A549 (cell line): ENCODE measurements around the gene ADRA2A. TPM values are rescaled to one million over a fixed set of nuclear protein-coding genes. Genes with fewer than 3 reads are reported as not detected.

Source experiments
- NPAS2 ChIP-seq: fragments of 250-450 bp; sonication (Bioruptor Pico); IDR thresholded peaks from 2 replicates; pipeline ENCODE4 v1.8.0; 2022; ENCODE audit warnings: mild to moderate bottlenecking, moderate library complexity, borderline replicate concordance
- polyA plus RNA-seq, 4 experiments: library from polyadenylated mRNA; depleted of rRNA in 3 of 4; stranded (reverse); fragments of >200 nt; fragmentation: RNase III in 1 of 4; extraction: RNeasy Plus Mini Kit Qiagen cat#74134 plus additional on column Dnase treatment in 1 of 4; gene quantifications; 2 replicates in 3 of 4; 3 replicates in 1 of 4; pipeline ENCODE4 v1.2.3, GENCODE V29; 2011 to 2017
- small RNA-seq, 6 experiments: library from RNA; depleted of rRNA; stranded (forward); fragments of <200 nt; gene quantifications; one replicate each; pipeline ENCODE3, GENCODE V24; 2012
- TF ChIP-seq, protein P1 (sequence below): fragments of 250-450 bp; sonication (Bioruptor Pico); IDR thresholded peaks from 2 replicates; pipeline ENCODE4 v1.5.0; 2021; ENCODE audit warnings: mild to moderate bottlenecking, moderate library complexity, borderline replicate concordance

The ADRA2A gene
- polyA plus RNA-seq, 2 of the 4 experiments (the other 2 are of a cell fraction) = not detected

DNA sequence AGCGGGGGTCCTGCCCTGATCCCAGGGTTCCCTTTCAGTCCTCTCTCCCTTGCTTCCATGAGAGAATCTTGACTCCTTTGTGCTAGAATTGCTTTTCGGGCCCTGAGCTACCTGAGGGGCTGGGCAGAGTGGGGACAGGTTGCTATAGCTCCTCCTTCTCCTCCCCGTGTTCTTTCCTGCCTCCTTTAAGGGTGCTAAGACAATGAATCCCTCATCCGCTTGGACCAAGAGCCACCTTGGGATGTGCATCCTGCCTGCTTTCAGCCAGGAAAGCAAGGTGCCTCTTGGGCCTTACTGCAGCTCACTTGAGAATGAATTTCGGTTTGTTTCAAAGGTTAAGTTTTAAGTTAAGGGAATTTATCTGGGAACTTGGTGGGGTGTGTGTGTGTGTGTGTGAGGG, 53.6 kb downstream of the ADRA2A start (continued):
- TF ChIP-seq, protein P1, sequence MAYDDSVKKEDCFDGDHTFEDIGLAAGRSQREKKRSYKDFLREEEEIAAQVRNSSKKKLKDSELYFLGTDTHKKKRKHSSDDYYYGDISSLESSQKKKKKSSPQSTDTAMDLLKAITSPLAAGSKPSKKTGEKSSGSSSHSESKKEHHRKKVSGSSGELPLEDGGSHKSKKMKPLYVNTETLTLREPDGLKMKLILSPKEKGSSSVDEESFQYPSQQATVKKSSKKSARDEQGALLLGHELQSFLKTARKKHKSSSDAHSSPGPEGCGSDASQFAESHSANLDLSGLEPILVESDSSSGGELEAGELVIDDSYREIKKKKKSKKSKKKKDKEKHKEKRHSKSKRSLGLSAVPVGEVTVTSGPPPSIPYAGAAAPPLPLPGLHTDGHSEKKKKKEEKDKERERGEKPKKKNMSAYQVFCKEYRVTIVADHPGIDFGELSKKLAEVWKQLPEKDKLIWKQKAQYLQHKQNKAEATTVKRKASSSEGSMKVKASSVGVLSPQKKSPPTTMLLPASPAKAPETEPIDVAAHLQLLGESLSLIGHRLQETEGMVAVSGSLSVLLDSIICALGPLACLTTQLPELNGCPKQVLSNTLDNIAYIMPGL (CRISPR knock-in tag) = no peak
- no peak for TF ChIP-seq NPAS2 (CRISPR knock-in tag)
- TF ChIP-seq, all 56 proteins: peak for 0

Small RNAs within 50 kb of the gene (small RNA-seq; reads per million reads assigned to genes)
- gene AL355863.1 = 0 reads per million in 6 experiments

Other genes starting within 250 kb of the ADRA2A start
- 41.9 and 71.4 TPM in 2 replicates for gene PDCD4, start 205.1 kb upstream of the ADRA2A start, polyA plus RNA-seq (2011; rRNA removed)
- gene PDCD4, start 205.1 kb upstream of the ADRA2A start, polyA plus RNA-seq (2017; fragmentation: RNase III; extraction: RNeasy Plus Mini Kit Qiagen cat#74134 plus additional on column Dnase treatment) = 35.7 to 49.7 TPM (median 42.7 TPM) in 3 replicates
- 73.5 and 83.4 TPM in 2 replicates for gene BBIP1, start 157.8 kb upstream of the ADRA2A start, polyA plus RNA-seq (2011; rRNA removed)
- gene BBIP1, start 157.8 kb upstream of the ADRA2A start, polyA plus RNA-seq (2017; fragmentation: RNase III; extraction: RNeasy Plus Mini Kit Qiagen cat#74134 plus additional on column Dnase treatment) = 57.2 to 64.1 TPM (median 59.6 TPM) in 3 replicates
- 32.1 and 33.1 TPM in 2 replicates for gene SHOC2, start 157.4 kb upstream of the ADRA2A start, polyA plus RNA-seq (2011; rRNA removed)
- 17.7 to 20.5 TPM (median 20.3 TPM) in 3 replicates for gene SHOC2, start 157.4 kb upstream of the ADRA2A start, polyA plus RNA-seq (2017; fragmentation: RNase III; extraction: RNeasy Plus Mini Kit Qiagen cat#74134 plus additional on column Dnase treatment)